Activated T-helper 9 cell treated with anti-CD3 and anti-CD28 coated beads, Interleukin-2, amount 50 U/mL, for 16 hours (primary cell): Measurements from ENCODE around the gene ASTN2.

Experiments
- DNase-seq: peaks from one replicate; pipeline ENCODE4 v3.0.0-alpha.2; 2020; ENCODE audit warnings: low read depth

ASTN2 gene

GRCh38 chr9:117250610-117251215 lies 164.1 kb downstream of the ASTN2 start:
- DNase-seq: no peak

- DNase-seq: no peak
Observed at GRCh38 chr9:117249799-117250198, 165.1 kb downstream of the ASTN2 start.

- DNase-seq: no peak
Observed at GRCh38 chr9:117247266-117247665, 167.6 kb downstream of the ASTN2 start.

- DNase-seq: no peak
Observed at GRCh38 chr9:117245175-117245829, 169.6 kb downstream of the ASTN2 start.

- DNase-seq: no peak
Observed at GRCh38 chr9:117242082-117242481, 172.8 kb downstream of the ASTN2 start.

- no peak for DNase-seq
Observed at GRCh38 chr9:117239428-117239827, 175.4 kb downstream of the ASTN2 start.

GRCh38 chr9:117234103-117234502 lies 180.8 kb downstream of the ASTN2 start:
- no peak for DNase-seq

- DNase-seq: no peak
Observed at GRCh38 chr9:117233016-117233415, 181.8 kb downstream of the ASTN2 start.

- no peak for DNase-seq
Observed at GRCh38 chr9:117232281-117232680, 182.6 kb downstream of the ASTN2 start.

GRCh38 chr9:117231012-117231411 lies 183.8 kb downstream of the ASTN2 start:
- no peak for DNase-seq

- DNase-seq: no peak
Observed at GRCh38 chr9:117224695-117225094, 190.2 kb downstream of the ASTN2 start.

GRCh38 chr9:117218951-117219350 lies 195.9 kb downstream of the ASTN2 start:
- DNase-seq: no peak

- no peak for DNase-seq
Observed at GRCh38 chr9:117214416-117214815, 200.4 kb downstream of the ASTN2 start.

GRCh38 chr9:117211280-117211679 lies 203.6 kb downstream of the ASTN2 start:
- no peak for DNase-seq

GRCh38 chr9:117205806-117206205 lies 209.1 kb downstream of the ASTN2 start:
- no peak for DNase-seq

- DNase-seq: no peak
Observed at GRCh38 chr9:117204971-117205370, 209.9 kb downstream of the ASTN2 start.

- no peak for DNase-seq
Observed at GRCh38 chr9:117191504-117192261, 223.2 kb downstream of the ASTN2 start.

GRCh38 chr9:117189121-117189520 lies 225.7 kb downstream of the ASTN2 start:
- DNase-seq: no peak

GRCh38 chr9:117188394-117188793 lies 226.5 kb downstream of the ASTN2 start:
- DNase-seq: no peak

GRCh38 chr9:117187498-117187897 lies 227.4 kb downstream of the ASTN2 start:
- no peak for DNase-seq

- no peak for DNase-seq
Observed at GRCh38 chr9:117184173-117184572, 230.7 kb downstream of the ASTN2 start.

GRCh38 chr9:117182046-117182445 lies 232.8 kb downstream of the ASTN2 start:
- no peak for DNase-seq

GRCh38 chr9:117180896-117181445 lies 233.9 kb downstream of the ASTN2 start:
- DNase-seq: no peak
